Panc1 (cell line): ENCODE data around the gene PPP3R2. TPM values are rescaled to one million over a fixed set of nuclear protein-coding genes. Genes with fewer than 3 reads are reported as not detected.
"Not testable (repeated sequence)": the region's sequence is repeated elsewhere in the genome, so short reads cannot be mapped to it uniquely, and the experiment has no call there.

Source experiments
- ATAC-seq: fragments of 200-7000 bp; cut with Tn5 transposase; 2 replicates; pipeline ENCODE4 v1.9.1; 2020; ENCODE audit warnings: mild to moderate bottlenecking, moderate library complexity
- BruUV-seq: library from RNA; stranded (reverse); fragments of 400-500 nt; replicated peaks from 2 replicates; lab custom pipeline; 2021; lab: Mats Ljungman, UMichigan
- CTCF ChIA-PET: fragments of 300-600 bp; sonication (Branson Sonifier 250); formaldehyde crosslinking; loops from one replicate; lab custom pipeline; 2022; ENCODE audit warnings: antibody characterized with exemption; lab: Charles Lee
- POLR2A ChIA-PET: fragments of 300-600 bp; sonication (Branson Sonifier 250); formaldehyde crosslinking; loops from one replicate; lab custom pipeline; 2022; ENCODE audit warnings: antibody characterized with exemption; lab: Charles Lee
- DNase-seq: peaks from one replicate; pipeline ENCODE4 v3.0.0-alpha.2; 2010; ENCODE audit warnings: low read depth, low spot score
- H3K27ac ChIP-seq: 2 replicates; pipeline ENCODE4 v1.5.1; 2011; ENCODE audit warnings: mild to moderate bottlenecking, low read length, inconsistent platforms
- H3K27me3 ChIP-seq: fragments of 200-500 bp; sonication (Bioruptor generic); 2 replicates; pipeline ENCODE4 v1.6.0; 2014; ENCODE audit warnings: low read length, inconsistent platforms; ENCODE audit not compliant: control insufficient read depth, insufficient read depth
- H3K36me3 ChIP-seq: fragments of 200-500 bp; sonication (Bioruptor generic); 2 replicates; pipeline ENCODE4 v1.5.1; 2014; ENCODE audit warnings: inconsistent platforms, mild to moderate bottlenecking, low read length, moderate library complexity; ENCODE audit not compliant: control insufficient read depth, insufficient read depth
- H3K4me1 ChIP-seq: 2 replicates; pipeline ENCODE4 v1.5.1; 2011; ENCODE audit warnings: inconsistent platforms, mild to moderate bottlenecking, low read length, moderate library complexity; ENCODE audit not compliant: control insufficient read depth, insufficient read depth
- H3K4me3 ChIP-seq, 2 experiments: 2 replicates each; pipeline ENCODE4 v1.5.1; 2011 to 2012; ENCODE audit warnings: low read depth in 2 of 2, low read length in 2 of 2, mild to moderate bottlenecking in 2 of 2, inconsistent platforms in 1 of 2, moderate library complexity in 1 of 2
- H3K9me3 ChIP-seq: fragments of 200-500 bp; sonication (Bioruptor generic); 2 replicates; pipeline ENCODE4 v1.5.1; 2014; ENCODE audit warnings: low read depth, mild to moderate bottlenecking, inconsistent platforms, low read length, moderate library complexity; ENCODE audit not compliant: control insufficient read depth, insufficient read depth
- CTCF ChIP-seq: fragments of 450-650 bp; IDR thresholded peaks from 2 replicates; pipeline ENCODE4 v1.5.1; 2017; ENCODE audit warnings: mild to moderate bottlenecking
- POLR2AphosphoS5 ChIP-seq: IDR thresholded peaks from 2 replicates; pipeline ENCODE4 v1.6.1; 2012; ENCODE audit warnings: mild to moderate bottlenecking, low read depth, low read length, moderate library complexity
- SIN3A ChIP-seq: IDR thresholded peaks from 2 replicates; pipeline ENCODE4 v1.6.1; 2012; ENCODE audit warnings: low read depth, mild to moderate bottlenecking, low read length, moderate library complexity, borderline replicate concordance; ENCODE audit not compliant: insufficient read depth
- TCF7L2 ChIP-seq: IDR thresholded peaks from 2 replicates; pipeline ENCODE4 v1.6.1; 2011; ENCODE audit warnings: mild to moderate bottlenecking, low read depth, low read length, inconsistent platforms
- in situ Hi-C: cut with HindIII; loops from 2 replicates; pipeline ENCODE4 v1.10.0; 2016; ENCODE audit warnings: low sequenced_read_pairs, low pct_unique_long_range_greater_than_20kb
- intact Hi-C: fragments of 100-400 bp; cut with micrococcal nuclease; formaldehyde crosslinking; loops from one replicate; pipeline ENCODE4 v1.10.0; 2022; ENCODE audit not compliant: unreplicated experiment
- total RNA-seq: library from RNA; stranded (reverse); gene quantifications from one replicate; pipeline ENCODE4 v1.2.1, GENCODE V29; 2021; ENCODE audit not compliant: unreplicated experiment
- TF ChIP-seq, protein P1 (sequence below), 2 experiments: IDR thresholded peaks; 2 replicates each; pipeline ENCODE4 v1.6.1; 2011 to 2012; ENCODE audit warnings: low read depth in 2 of 2, control low read depth in 1 of 2, low read length in 1 of 2, mild to moderate bottlenecking in 1 of 2, moderate library complexity in 1 of 2; ENCODE audit not compliant: insufficient read depth in 1 of 2

The PPP3R2 gene
- total RNA-seq, 1 experiment from 2014 or later = not detected

DNA sequence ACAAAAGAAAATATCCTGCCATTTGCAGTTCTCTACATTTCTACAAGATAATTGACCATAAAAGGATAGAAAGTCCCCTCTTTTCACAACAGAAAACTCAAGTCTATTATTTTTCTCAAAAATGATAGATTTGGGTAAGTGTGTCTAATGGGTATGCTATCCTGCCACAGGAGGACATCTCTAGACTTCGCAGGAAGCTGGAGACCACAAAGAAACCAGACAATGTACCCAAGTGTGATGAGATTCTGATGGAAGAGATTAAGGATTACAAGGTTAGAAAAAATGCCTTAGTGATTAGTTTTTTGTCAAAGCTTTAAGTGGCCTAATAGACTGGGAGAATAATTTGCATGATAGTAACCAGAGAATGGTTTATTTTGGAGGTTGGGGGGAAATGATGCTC is 33.0 kb downstream of the PPP3R2 start:
- POLR2A ChIA-PET = no interaction called here
- CTCF ChIA-PET = no interaction called here
- no TSS peak for BruUV-seq
- intact Hi-C loops = no loop called here
- peaks cover 21% of the 10 kb centered on the region for H3K36me3 ChIP-seq
- TF ChIP-seq TCF7L2 (no peak), CTCF (no peak), POLR2AphosphoS5 (no peak), SIN3A (no peak)
- TF ChIP-seq, protein P1, sequence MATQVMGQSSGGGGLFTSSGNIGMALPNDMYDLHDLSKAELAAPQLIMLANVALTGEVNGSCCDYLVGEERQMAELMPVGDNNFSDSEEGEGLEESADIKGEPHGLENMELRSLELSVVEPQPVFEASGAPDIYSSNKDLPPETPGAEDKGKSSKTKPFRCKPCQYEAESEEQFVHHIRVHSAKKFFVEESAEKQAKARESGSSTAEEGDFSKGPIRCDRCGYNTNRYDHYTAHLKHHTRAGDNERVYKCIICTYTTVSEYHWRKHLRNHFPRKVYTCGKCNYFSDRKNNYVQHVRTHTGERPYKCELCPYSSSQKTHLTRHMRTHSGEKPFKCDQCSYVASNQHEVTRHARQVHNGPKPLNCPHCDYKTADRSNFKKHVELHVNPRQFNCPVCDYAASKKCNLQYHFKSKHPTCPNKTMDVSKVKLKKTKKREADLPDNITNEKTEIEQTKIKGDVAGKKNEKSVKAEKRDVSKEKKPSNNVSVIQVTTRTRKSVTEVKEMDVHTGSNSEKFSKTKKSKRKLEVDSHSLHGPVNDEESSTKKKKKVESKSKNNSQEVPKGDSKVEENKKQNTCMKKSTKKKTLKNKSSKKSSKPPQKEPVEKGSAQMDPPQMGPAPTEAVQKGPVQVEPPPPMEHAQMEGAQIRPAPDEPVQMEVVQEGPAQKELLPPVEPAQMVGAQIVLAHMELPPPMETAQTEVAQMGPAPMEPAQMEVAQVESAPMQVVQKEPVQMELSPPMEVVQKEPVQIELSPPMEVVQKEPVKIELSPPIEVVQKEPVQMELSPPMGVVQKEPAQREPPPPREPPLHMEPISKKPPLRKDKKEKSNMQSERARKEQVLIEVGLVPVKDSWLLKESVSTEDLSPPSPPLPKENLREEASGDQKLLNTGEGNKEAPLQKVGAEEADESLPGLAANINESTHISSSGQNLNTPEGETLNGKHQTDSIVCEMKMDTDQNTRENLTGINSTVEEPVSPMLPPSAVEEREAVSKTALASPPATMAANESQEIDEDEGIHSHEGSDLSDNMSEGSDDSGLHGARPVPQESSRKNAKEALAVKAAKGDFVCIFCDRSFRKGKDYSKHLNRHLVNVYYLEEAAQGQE (IDR thresholded peaks at IDR 0.05; ENCODE audit: insufficient read depth in 1 of 2, low read depth in 2 of 2, low read length in 1 of 2) = no peak
- H3K4me1 ChIP-seq = no peaks in the 10 kb centered on the region
- no peaks in the 10 kb centered on the region for H3K27me3 ChIP-seq
- no peaks in the 10 kb centered on the region for H3K9me3 ChIP-seq
- in situ Hi-C loops = no loop called here
- no peak for DNase-seq
- H3K27ac ChIP-seq = no peak overlapping the region
- no peak for ATAC-seq
- no peak overlapping the region for H3K4me3 ChIP-seq

GRCh38 chr9:101549472-101550098 is 45.2 kb downstream of the PPP3R2 start:
- H3K36me3 ChIP-seq = peaks cover 21% of the 10 kb centered on the region
- H3K4me1 ChIP-seq, H3K4me3 ChIP-seq, intact Hi-C loops, H3K27me3 ChIP-seq, BruUV-seq, H3K9me3 ChIP-seq, H3K27ac ChIP-seq, ATAC-seq, POLR2A ChIA-PET, DNase-seq, CTCF ChIA-PET, in situ Hi-C loops: not testable (repeated sequence)
- peak; percentile 63 for TF ChIP-seq CTCF
